Endodermal cell (in vitro differentiated cells): ENCODE results near the gene MT1HL1. TPM values are rescaled to one million over a fixed set of nuclear protein-coding genes. Genes with fewer than 3 reads are reported as not detected.
"Not testable (repeated sequence)": the region's sequence is repeated elsewhere in the genome, so short reads cannot be mapped to it uniquely, and the experiment has no call there.

Source experiments
- DNase-seq: peaks from one replicate; pipeline ENCODE4 v3.0.0-alpha.2; 2017
- H3K27ac ChIP-seq: 2 replicates; pipeline ENCODE4 v1.5.1; 2013; ENCODE audit warnings: mild to moderate bottlenecking, low read depth, low read length, moderate library complexity
- H3K27me3 ChIP-seq: 2 replicates; pipeline ENCODE4 v1.6.1; 2013; ENCODE audit warnings: mild to moderate bottlenecking, low read length, moderate library complexity; ENCODE audit not compliant: insufficient read depth, control insufficient read depth, poor library complexity, severe bottlenecking
- H3K36me3 ChIP-seq: 2 replicates; pipeline ENCODE4 v1.7.0; 2013; ENCODE audit warnings: mild to moderate bottlenecking, low read length, moderate library complexity; ENCODE audit not compliant: control insufficient read depth, insufficient read depth
- H3K4me1 ChIP-seq: one replicate; pipeline ENCODE4 v1.7.0; 2013; ENCODE audit warnings: low read length; ENCODE audit not compliant: control insufficient read depth, insufficient read depth
- H3K4me3 ChIP-seq: 2 replicates; pipeline ENCODE4 v1.5.1; 2013; ENCODE audit warnings: mild to moderate bottlenecking, low read length, moderate library complexity
- H3K9ac ChIP-seq: 2 replicates; pipeline ENCODE4 v1.6.1; 2013; ENCODE audit warnings: mild to moderate bottlenecking, low read length, moderate library complexity; ENCODE audit not compliant: poor library complexity, severe bottlenecking; ENCODE audit errors: extremely low read depth
- H3K9me3 ChIP-seq: 2 replicates; pipeline ENCODE4 v1.6.1; 2013; ENCODE audit warnings: mild to moderate bottlenecking, low read length, moderate library complexity; ENCODE audit not compliant: control insufficient read depth
- H3K27ac Mint-ChIP-seq: 2 replicates; pipeline ENCODE4 v1.8.0; 2020; ENCODE audit warnings: mixed read lengths
- H3K27me3 Mint-ChIP-seq: 2 replicates; pipeline ENCODE4 v1.8.0; 2021; ENCODE audit warnings: mild to moderate bottlenecking, mixed read lengths; ENCODE audit not compliant: insufficient read depth
- H3K36me3 Mint-ChIP-seq: 2 replicates; pipeline ENCODE4 v1.8.0; 2020; ENCODE audit warnings: low read depth, mixed read lengths
- H3K4me1 Mint-ChIP-seq: 2 replicates; pipeline ENCODE4 v1.8.0; 2020; ENCODE audit warnings: mixed read lengths
- H3K4me3 Mint-ChIP-seq: 2 replicates; pipeline ENCODE4 v1.8.0; 2020; ENCODE audit warnings: mild to moderate bottlenecking, moderate library complexity, mixed read lengths
- H3K9me3 Mint-ChIP-seq: 2 replicates; pipeline ENCODE4 v1.8.0; 2020; ENCODE audit warnings: mild to moderate bottlenecking, mixed read lengths
- WGBS, 2 experiments: methylation state at CpG; one replicate each; pipeline versions ENCODE4 v1.1.5 to v1.1.7; 2013; ENCODE audit warnings: missing lambda C conversion rate in 2 of 2, mixed read lengths in 1 of 2; ENCODE audit not compliant: insufficient coverage in 1 of 2, insufficient read length in 1 of 2; 5-methylcytosine and 5-hydroxymethylcytosine counted together
- total RNA-seq, 2 donors: library from RNA; stranded (reverse); fragmentation: NEBNext Ultra II Directional in 1 of 2; extraction: Animal tissue kit (Norgen Biotek cat#: 25700) in 1 of 2; gene quantifications; 2 replicates in 1 of 2; 3 replicates in 1 of 2; pipeline ENCODE4 v1.2.1, GENCODE V29; 2021
- TF ChIP-seq, protein P1 (sequence below): fragments of 200-600 bp; sonication (generic); conservative IDR thresholded peaks from 2 replicates; pipeline ENCODE4 v1.5.0; 2021; ENCODE audit warnings: antibody characterized with exemption, mild to moderate bottlenecking

The MT1HL1 gene
- total RNA-seq, 2 donors from 2014 or later = not detected

GRCh38 chr1:236974025-236974424 is 30.2 kb downstream of the MT1HL1 start:
- not testable (repeated sequence) for H3K4me3 Mint-ChIP-seq, H3K9me3 Mint-ChIP-seq, H3K9me3 ChIP-seq, H3K27me3 Mint-ChIP-seq, H3K27ac Mint-ChIP-seq, H3K4me1 Mint-ChIP-seq, H3K27ac ChIP-seq, H3K36me3 ChIP-seq, H3K36me3 Mint-ChIP-seq, H3K4me3 ChIP-seq, H3K4me1 ChIP-seq, H3K27me3 ChIP-seq, H3K9ac ChIP-seq
- TF ChIP-seq, protein P1, sequence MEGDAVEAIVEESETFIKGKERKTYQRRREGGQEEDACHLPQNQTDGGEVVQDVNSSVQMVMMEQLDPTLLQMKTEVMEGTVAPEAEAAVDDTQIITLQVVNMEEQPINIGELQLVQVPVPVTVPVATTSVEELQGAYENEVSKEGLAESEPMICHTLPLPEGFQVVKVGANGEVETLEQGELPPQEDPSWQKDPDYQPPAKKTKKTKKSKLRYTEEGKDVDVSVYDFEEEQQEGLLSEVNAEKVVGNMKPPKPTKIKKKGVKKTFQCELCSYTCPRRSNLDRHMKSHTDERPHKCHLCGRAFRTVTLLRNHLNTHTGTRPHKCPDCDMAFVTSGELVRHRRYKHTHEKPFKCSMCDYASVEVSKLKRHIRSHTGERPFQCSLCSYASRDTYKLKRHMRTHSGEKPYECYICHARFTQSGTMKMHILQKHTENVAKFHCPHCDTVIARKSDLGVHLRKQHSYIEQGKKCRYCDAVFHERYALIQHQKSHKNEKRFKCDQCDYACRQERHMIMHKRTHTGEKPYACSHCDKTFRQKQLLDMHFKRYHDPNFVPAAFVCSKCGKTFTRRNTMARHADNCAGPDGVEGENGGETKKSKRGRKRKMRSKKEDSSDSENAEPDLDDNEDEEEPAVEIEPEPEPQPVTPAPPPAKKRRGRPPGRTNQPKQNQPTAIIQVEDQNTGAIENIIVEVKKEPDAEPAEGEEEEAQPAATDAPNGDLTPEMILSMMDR = peak; percentile 57
- 72 to 73% methylated on average over 5 of the region's 5 CpGs for WGBS, 2 experiments
- peak; percentile 74 for DNase-seq

- Mint-ChIP-seq H3K4me3 (no peak overlapping the region), H3K27me3 (no peaks in the 10 kb centered on the region), H3K36me3 (no peaks in the 10 kb centered on the region), H3K9me3 (peaks cover 2% of the 10 kb centered on the region), H3K4me1 (peaks cover 2% of the 10 kb centered on the region), H3K27ac (no peak overlapping the region)
- Histone ChIP-seq H3K9ac (no peak overlapping the region), H3K9me3 (no peaks in the 10 kb centered on the region), H3K4me3 (no peak overlapping the region), H3K36me3 (no peaks in the 10 kb centered on the region), H3K27ac (no peak overlapping the region), H3K4me1 (no peaks in the 10 kb centered on the region), H3K27me3 (no peaks in the 10 kb centered on the region)
- WGBS, 2 experiments = 94 to 96% methylated on average over 3 to 4 of the region's 6 CpGs
- TF ChIP-seq, protein P1 = no peak
- no peak for DNase-seq
Observed at GRCh38 chr1:236966636-236967035, 37.6 kb downstream of the MT1HL1 start.

- Histone ChIP-seq H3K4me1 (no peaks in the 10 kb centered on the region), H3K27me3 (no peaks in the 10 kb centered on the region), H3K27ac (no peak overlapping the region), H3K4me3 (no peak overlapping the region), H3K9me3 (no peaks in the 10 kb centered on the region), H3K36me3 (no peaks in the 10 kb centered on the region), H3K9ac (no peak overlapping the region)
- H3K36me3 Mint-ChIP-seq = no peaks in the 10 kb centered on the region
- H3K9me3 Mint-ChIP-seq = peaks cover 7% of the 10 kb centered on the region
- no peaks in the 10 kb centered on the region for H3K27me3 Mint-ChIP-seq
- H3K27ac Mint-ChIP-seq = no peak overlapping the region
- TF ChIP-seq, protein P1 = no peak
- WGBS, 2 experiments = 80 to 82% methylated on average over 2 of the region's 2 CpGs
- peaks cover 2% of the 10 kb centered on the region for H3K4me1 Mint-ChIP-seq
- DNase-seq = no peak
- no peak overlapping the region for H3K4me3 Mint-ChIP-seq
Observed at GRCh38 chr1:236963920-236964319, 40.3 kb downstream of the MT1HL1 start.
